Measurements from ENCODE around the gene VAMP2. TPM values are rescaled to one million over a fixed set of nuclear protein-coding genes. Genes with fewer than 3 reads are reported as not detected.
A peak's percentile ranks its signal among the peaks of the same experiment; 100 is the strongest.

Gene VAMP2
- polyA plus RNA-seq, 2 of the 4 experiments (the other 2 are of a cell fraction) = 19.2 to 21.7 TPM

DNA sequence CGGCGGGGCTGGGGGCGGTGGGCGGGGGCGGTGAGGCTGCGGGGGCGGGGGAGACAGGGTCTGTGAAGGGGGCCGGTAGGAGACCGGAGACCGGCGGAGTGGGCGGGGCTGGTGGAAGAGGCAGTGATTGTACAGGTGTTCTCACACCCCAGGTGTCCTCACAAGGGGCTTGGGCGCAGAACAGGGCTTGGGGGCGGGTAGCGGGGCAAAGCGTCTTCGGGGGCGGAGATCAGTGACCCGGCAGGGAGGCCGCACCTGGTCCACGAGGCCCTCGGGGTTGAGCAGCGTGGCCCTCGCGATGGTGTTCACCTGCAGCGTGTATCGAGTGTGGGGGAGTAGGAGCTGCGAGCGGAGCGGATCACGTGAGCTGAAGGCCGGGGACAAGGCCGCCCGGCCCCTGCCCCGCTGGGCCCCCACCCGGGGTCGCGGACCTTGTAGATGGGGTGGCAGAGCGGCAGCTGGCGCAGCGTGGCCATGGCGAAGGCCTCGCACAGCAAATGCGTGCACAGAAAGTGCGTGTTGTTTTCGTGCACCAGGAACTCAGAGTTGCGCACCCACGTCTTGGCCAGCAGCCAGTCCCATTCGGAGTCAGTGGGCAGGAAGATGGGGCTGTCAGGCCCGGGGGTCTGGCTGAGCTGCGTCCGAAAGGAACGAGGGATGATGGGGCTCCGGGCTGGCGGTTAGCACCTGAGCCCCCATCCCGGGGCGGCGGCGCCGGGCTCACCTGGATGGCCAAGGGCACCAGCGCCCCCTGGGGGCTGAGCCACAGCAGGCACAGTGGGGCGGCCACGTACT lies 52.9 kb downstream of the VAMP2 start:
- Histone ChIP-seq H3K27ac (no peak overlapping the region), H3K4me2 (peak overlapping the region; percentile 62), H3K9me3 (no peaks in the 10 kb centered on the region), H3K4me3 (no peak overlapping the region), H3K4me1 (peaks cover 15% of the 10 kb centered on the region)
- ATAC-seq (peak; percentile 79 to 93), DNase-seq (ENCODE audit: low read depth in 1 of 2, low spot score in 1 of 2) (peak; percentile 66 to 75), FAIRE-seq (no peak)
- CTCF ChIA-PET = interaction anchor here (0.6 to 24.1 kb wide), 20 partner anchors 8 to 1184 kb away, joined by 3 to 1490 read pairs (median 4); partner anchors contain the start of genes ALOX12B and ALOXE3
- TF ChIP-seq MYC (IDR thresholded peaks at IDR 0.05; ENCODE audit: borderline replicate concordance, low read length) = no peak
- TF ChIP-seq RFX5 (IDR thresholded peaks at IDR 0.05) = no peak
- TF ChIP-seq ESRRA (IDR thresholded peaks at IDR 0.05; ENCODE audit: borderline replicate concordance, low read length) = no peak
- TF ChIP-seq CEBPB (IDR thresholded peaks at IDR 0.05) = no peak
- TF ChIP-seq SMC3 (IDR thresholded peaks at IDR 0.05) = peak; percentile 82
- peak; percentile 70 to 77 for TF ChIP-seq RAD21 (conservative IDR thresholded peaks at IDR 0.05 in 1 of 2, IDR thresholded peaks at IDR 0.05 in 1 of 2)
- no peak for TF ChIP-seq FOSB (CRISPR knock-in tag; IDR thresholded peaks at IDR 0.05)
- TF ChIP-seq RCOR1 (IDR thresholded peaks at IDR 0.05; ENCODE audit: low read depth, low read length) = no peak
- no peak for TF ChIP-seq HMGXB4 (CRISPR knock-in tag; IDR thresholded peaks at IDR 0.05; ENCODE audit: borderline replicate concordance)
- TF ChIP-seq, protein P1, sequence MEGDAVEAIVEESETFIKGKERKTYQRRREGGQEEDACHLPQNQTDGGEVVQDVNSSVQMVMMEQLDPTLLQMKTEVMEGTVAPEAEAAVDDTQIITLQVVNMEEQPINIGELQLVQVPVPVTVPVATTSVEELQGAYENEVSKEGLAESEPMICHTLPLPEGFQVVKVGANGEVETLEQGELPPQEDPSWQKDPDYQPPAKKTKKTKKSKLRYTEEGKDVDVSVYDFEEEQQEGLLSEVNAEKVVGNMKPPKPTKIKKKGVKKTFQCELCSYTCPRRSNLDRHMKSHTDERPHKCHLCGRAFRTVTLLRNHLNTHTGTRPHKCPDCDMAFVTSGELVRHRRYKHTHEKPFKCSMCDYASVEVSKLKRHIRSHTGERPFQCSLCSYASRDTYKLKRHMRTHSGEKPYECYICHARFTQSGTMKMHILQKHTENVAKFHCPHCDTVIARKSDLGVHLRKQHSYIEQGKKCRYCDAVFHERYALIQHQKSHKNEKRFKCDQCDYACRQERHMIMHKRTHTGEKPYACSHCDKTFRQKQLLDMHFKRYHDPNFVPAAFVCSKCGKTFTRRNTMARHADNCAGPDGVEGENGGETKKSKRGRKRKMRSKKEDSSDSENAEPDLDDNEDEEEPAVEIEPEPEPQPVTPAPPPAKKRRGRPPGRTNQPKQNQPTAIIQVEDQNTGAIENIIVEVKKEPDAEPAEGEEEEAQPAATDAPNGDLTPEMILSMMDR (IDR thresholded peaks at IDR 0.05) = peak; percentile 88
- POLR2A ChIA-PET = no interaction called here
- WGBS (ENCODE audit: missing lambda C conversion rate) = 65% methylated on average over 45 of the region's 63 CpGs

Other genes with a start within 250 kb of the VAMP2 start
- gene RNF227, start 246.7 kb downstream of the VAMP2 start, polyA plus RNA-seq (2011; rRNA removed) = 2.1 and 2.4 TPM in 2 replicates
- 1.7 to 4.1 TPM (median 3.7 TPM) in 3 replicates for gene RNF227, start 246.7 kb downstream of the VAMP2 start, polyA plus RNA-seq (2017; fragmentation: RNase III; extraction: RNeasy Plus Mini Kit Qiagen cat#74134 plus additional on column Dnase treatment)
- 2.4 and 2.7 TPM in 2 replicates for gene KCNAB3, start 233.1 kb downstream of the VAMP2 start, polyA plus RNA-seq (2011; rRNA removed)
- 3.2 to 4.8 TPM (median 3.4 TPM) in 3 replicates for gene KCNAB3, start 233.1 kb downstream of the VAMP2 start, polyA plus RNA-seq (2017; fragmentation: RNase III; extraction: RNeasy Plus Mini Kit Qiagen cat#74134 plus additional on column Dnase treatment)
- gene TRAPPC1, start 231.0 kb downstream of the VAMP2 start, polyA plus RNA-seq (2011; rRNA removed) = 200 and 204 TPM in 2 replicates
- gene TRAPPC1, start 231.0 kb downstream of the VAMP2 start, polyA plus RNA-seq (2017; fragmentation: RNase III; extraction: RNeasy Plus Mini Kit Qiagen cat#74134 plus additional on column Dnase treatment) = 314 to 336 TPM (median 328 TPM) in 3 replicates
- 23.2 and 28.3 TPM in 2 replicates for gene CNTROB, start 230.7 kb downstream of the VAMP2 start, polyA plus RNA-seq (2011; rRNA removed)
- gene CNTROB, start 230.7 kb downstream of the VAMP2 start, polyA plus RNA-seq (2017; fragmentation: RNase III; extraction: RNeasy Plus Mini Kit Qiagen cat#74134 plus additional on column Dnase treatment) = 56.4 to 59.4 TPM (median 57.0 TPM) in 3 replicates
- not detected in 2 replicates for gene GUCY2D, start 160.3 kb downstream of the VAMP2 start, polyA plus RNA-seq (2011; rRNA removed)
- gene GUCY2D, start 160.3 kb downstream of the VAMP2 start, polyA plus RNA-seq (2017; fragmentation: RNase III; extraction: RNeasy Plus Mini Kit Qiagen cat#74134 plus additional on column Dnase treatment) = 0.14 to 0.50 TPM in 2 of 3 replicates, not detected in the other
- gene ALOX15B, start 123.9 kb downstream of the VAMP2 start, polyA plus RNA-seq (2011; rRNA removed) = not detected in 2 replicates
- gene ALOX15B, start 123.9 kb downstream of the VAMP2 start, polyA plus RNA-seq (2017; fragmentation: RNase III; extraction: RNeasy Plus Mini Kit Qiagen cat#74134 plus additional on column Dnase treatment) = not detected in 3 replicates
- 0.63 and 1.0 TPM in 2 replicates for gene ALOX12B, start 75.2 kb downstream of the VAMP2 start, polyA plus RNA-seq (2011; rRNA removed)
- 1.0 to 1.5 TPM (median 1.3 TPM) in 3 replicates for gene ALOX12B, start 75.2 kb downstream of the VAMP2 start, polyA plus RNA-seq (2017; fragmentation: RNase III; extraction: RNeasy Plus Mini Kit Qiagen cat#74134 plus additional on column Dnase treatment)
- 0.35 and 0.58 TPM in 2 replicates for gene ALOXE3, start 44.4 kb downstream of the VAMP2 start, polyA plus RNA-seq (2011; rRNA removed)
- gene ALOXE3, start 44.4 kb downstream of the VAMP2 start, polyA plus RNA-seq (2017; fragmentation: RNase III; extraction: RNeasy Plus Mini Kit Qiagen cat#74134 plus additional on column Dnase treatment) = 0.40 to 0.51 TPM (median 0.46 TPM) in 3 replicates
- 0.56 and 0.58 TPM in 2 replicates for gene HES7, start 38.8 kb downstream of the VAMP2 start, polyA plus RNA-seq (2011; rRNA removed)
- gene HES7, start 38.8 kb downstream of the VAMP2 start, polyA plus RNA-seq (2017; fragmentation: RNase III; extraction: RNeasy Plus Mini Kit Qiagen cat#74134 plus additional on column Dnase treatment) = 0.67 to 1.4 TPM (median 0.72 TPM) in 3 replicates
- 5.5 and 5.6 TPM in 2 replicates for gene PER1, start 10.5 kb downstream of the VAMP2 start, polyA plus RNA-seq (2011; rRNA removed)
- 6.8 to 8.7 TPM (median 8.4 TPM) in 3 replicates for gene PER1, start 10.5 kb downstream of the VAMP2 start, polyA plus RNA-seq (2017; fragmentation: RNase III; extraction: RNeasy Plus Mini Kit Qiagen cat#74134 plus additional on column Dnase treatment)
- 21.8 and 22.8 TPM in 2 replicates for gene TMEM107, start 13.4 kb upstream of the VAMP2 start, polyA plus RNA-seq (2011; rRNA removed)
- 16.0 to 19.2 TPM (median 17.0 TPM) in 3 replicates for gene TMEM107, start 13.4 kb upstream of the VAMP2 start, polyA plus RNA-seq (2017; fragmentation: RNase III; extraction: RNeasy Plus Mini Kit Qiagen cat#74134 plus additional on column Dnase treatment)
- 3.0 and 3.3 TPM in 2 replicates for gene BORCS6, start 27.2 kb upstream of the VAMP2 start, polyA plus RNA-seq (2011; rRNA removed)
- gene BORCS6, start 27.2 kb upstream of the VAMP2 start, polyA plus RNA-seq (2017; fragmentation: RNase III; extraction: RNeasy Plus Mini Kit Qiagen cat#74134 plus additional on column Dnase treatment) = 4.1 to 6.6 TPM (median 6.1 TPM) in 3 replicates
- 51.0 and 59.5 TPM in 2 replicates for gene AURKB, start 47.6 kb upstream of the VAMP2 start, polyA plus RNA-seq (2011; rRNA removed)
- gene AURKB, start 47.6 kb upstream of the VAMP2 start, polyA plus RNA-seq (2017; fragmentation: RNase III; extraction: RNeasy Plus Mini Kit Qiagen cat#74134 plus additional on column Dnase treatment) = 124 to 137 TPM (median 130 TPM) in 3 replicates
- 21.9 and 32.7 TPM in 2 replicates for gene CTC1, start 85.1 kb upstream of the VAMP2 start, polyA plus RNA-seq (2011; rRNA removed)
- gene CTC1, start 85.1 kb upstream of the VAMP2 start, polyA plus RNA-seq (2017; fragmentation: RNase III; extraction: RNeasy Plus Mini Kit Qiagen cat#74134 plus additional on column Dnase treatment) = 14.9 to 21.7 TPM (median 19.7 TPM) in 3 replicates
- 51.9 and 64.5 TPM in 2 replicates for gene PFAS, start 86.3 kb upstream of the VAMP2 start, polyA plus RNA-seq (2011; rRNA removed)
- 58.2 to 60.1 TPM (median 59.2 TPM) in 3 replicates for gene PFAS, start 86.3 kb upstream of the VAMP2 start, polyA plus RNA-seq (2017; fragmentation: RNase III; extraction: RNeasy Plus Mini Kit Qiagen cat#74134 plus additional on column Dnase treatment)
- gene RANGRF, start 125.7 kb upstream of the VAMP2 start, polyA plus RNA-seq (2011; rRNA removed) = 56.4 and 60.4 TPM in 2 replicates
- 43.6 to 49.0 TPM (median 47.2 TPM) in 3 replicates for gene RANGRF, start 125.7 kb upstream of the VAMP2 start, polyA plus RNA-seq (2017; fragmentation: RNase III; extraction: RNeasy Plus Mini Kit Qiagen cat#74134 plus additional on column Dnase treatment)
- 6.8 and 9.1 TPM in 2 replicates for gene SLC25A35, start 132.5 kb upstream of the VAMP2 start, polyA plus RNA-seq (2011; rRNA removed)
- gene SLC25A35, start 132.5 kb upstream of the VAMP2 start, polyA plus RNA-seq (2017; fragmentation: RNase III; extraction: RNeasy Plus Mini Kit Qiagen cat#74134 plus additional on column Dnase treatment) = 7.5 to 11.2 TPM (median 10.1 TPM) in 3 replicates
- gene ARHGEF15, start 147.3 kb upstream of the VAMP2 start, polyA plus RNA-seq (2011; rRNA removed) = not detected in 2 replicates
- gene ARHGEF15, start 147.3 kb upstream of the VAMP2 start, polyA plus RNA-seq (2017; fragmentation: RNase III; extraction: RNeasy Plus Mini Kit Qiagen cat#74134 plus additional on column Dnase treatment) = not detected in 3 replicates
- gene ODF4, start 176.9 kb upstream of the VAMP2 start, polyA plus RNA-seq (2011; rRNA removed) = not detected in 2 replicates
- not detected in 3 replicates for gene ODF4, start 176.9 kb upstream of the VAMP2 start, polyA plus RNA-seq (2017; fragmentation: RNase III; extraction: RNeasy Plus Mini Kit Qiagen cat#74134 plus additional on column Dnase treatment)
- 6,286 and 7,141 TPM in 2 replicates for gene RPL26, start 220.2 kb upstream of the VAMP2 start, polyA plus RNA-seq (2011; rRNA removed)
- 5,521 to 6,159 TPM (median 5,591 TPM) in 3 replicates for gene RPL26, start 220.2 kb upstream of the VAMP2 start, polyA plus RNA-seq (2017; fragmentation: RNase III; extraction: RNeasy Plus Mini Kit Qiagen cat#74134 plus additional on column Dnase treatment)
- not detected in 2 replicates for gene RNF222, start 234.9 kb upstream of the VAMP2 start, polyA plus RNA-seq (2011; rRNA removed)
- not detected in 3 replicates for gene RNF222, start 234.9 kb upstream of the VAMP2 start, polyA plus RNA-seq (2017; fragmentation: RNase III; extraction: RNeasy Plus Mini Kit Qiagen cat#74134 plus additional on column Dnase treatment)